ENCODE measurements around the gene MAFG.
A peak's percentile ranks its signal among the peaks of the same experiment; 100 is the strongest.

Gene MAFG

DNA sequence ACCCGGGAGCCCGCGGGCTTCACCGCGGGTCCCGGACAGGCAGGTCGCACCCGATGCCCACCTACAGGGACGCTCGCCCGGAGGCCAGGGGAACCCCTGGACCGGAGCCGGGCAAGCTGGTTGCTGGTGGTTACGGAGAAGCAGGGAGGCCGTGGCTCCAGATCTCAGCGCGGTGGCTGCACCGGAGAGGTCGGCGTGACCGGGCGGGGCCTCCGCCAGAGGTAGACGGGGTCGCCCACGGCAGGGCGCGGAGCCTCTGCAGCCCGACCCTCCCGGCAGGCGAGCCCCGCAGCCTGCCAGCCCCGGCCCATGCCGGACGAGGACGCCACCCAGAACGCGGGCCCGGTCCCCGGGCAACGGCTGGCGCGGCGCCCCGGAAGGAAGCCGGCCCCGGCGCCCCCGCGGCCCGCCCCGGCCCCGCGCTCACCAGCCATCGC lies 16.7 kb downstream of the MAFG start:
- H3K27ac Mint-ChIP-seq, result no peak overlapping the region
- H3K36me3 Mint-ChIP-seq, result peaks cover 7% of the 10 kb centered on the region
- no peaks in the 10 kb centered on the region for H3K9me3 Mint-ChIP-seq
- no peaks in the 10 kb centered on the region for H3K27me3 Mint-ChIP-seq
- H3K4me3 Mint-ChIP-seq, result peak overlapping the region; percentile 81
- peaks cover 8% of the 10 kb centered on the region for H3K4me1 Mint-ChIP-seq

DNA sequence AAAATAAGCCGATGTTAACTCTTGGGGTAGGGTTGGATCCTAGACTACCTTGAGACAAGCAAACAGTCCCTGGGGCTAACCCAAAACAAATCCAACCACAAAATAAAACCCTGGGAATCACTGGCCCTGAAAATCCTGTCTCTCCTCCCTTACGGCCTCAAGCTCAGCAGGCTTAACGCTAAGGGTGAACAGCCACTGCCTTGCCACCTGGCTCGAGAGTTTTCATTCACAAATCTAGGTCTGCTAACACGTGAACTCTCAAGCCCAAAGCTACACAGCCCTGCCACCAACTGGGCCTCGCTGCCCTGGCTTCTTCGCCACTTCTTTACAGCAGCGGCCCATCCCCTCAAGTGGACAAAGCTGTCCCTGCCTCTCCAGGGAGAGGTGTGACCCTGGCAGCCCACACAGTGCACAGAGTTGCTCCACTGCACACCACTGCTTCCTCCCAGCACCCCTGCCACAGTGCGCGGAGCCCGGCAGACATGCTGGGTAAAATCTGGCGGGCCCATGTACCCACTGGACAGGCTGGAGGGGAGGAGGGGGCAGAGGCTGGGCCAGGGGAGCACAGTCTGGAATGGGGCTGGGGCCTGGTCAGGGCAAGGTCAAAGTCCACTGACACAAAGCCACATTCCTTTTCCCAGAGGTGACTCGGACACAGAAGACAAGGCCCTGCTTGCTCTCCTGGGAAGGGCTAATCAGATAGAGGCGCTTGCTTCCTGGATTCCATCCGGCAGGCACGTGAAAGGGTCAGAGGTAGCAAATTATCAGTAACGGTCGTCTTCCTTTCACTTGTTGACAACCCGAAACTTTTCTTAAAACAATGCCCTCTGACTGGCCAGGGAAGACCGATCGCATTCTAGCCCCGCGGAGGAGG lies 17.3 kb downstream of the MAFG start:
- peaks cover 7% of the 10 kb centered on the region for H3K36me3 Mint-ChIP-seq
- no peaks in the 10 kb centered on the region for H3K27me3 Mint-ChIP-seq
- H3K4me3 Mint-ChIP-seq, result peak overlapping the region; percentile 81
- peaks cover 5% of the 10 kb centered on the region for H3K4me1 Mint-ChIP-seq
- no peaks in the 10 kb centered on the region for H3K9me3 Mint-ChIP-seq
- no peak overlapping the region for H3K27ac Mint-ChIP-seq

- no peak overlapping the region for H3K27ac Mint-ChIP-seq
- no peaks in the 10 kb centered on the region for H3K9me3 Mint-ChIP-seq
- no peaks in the 10 kb centered on the region for H3K27me3 Mint-ChIP-seq
- no peaks in the 10 kb centered on the region for H3K4me1 Mint-ChIP-seq
- no peak overlapping the region for H3K4me3 Mint-ChIP-seq
- peaks cover 7% of the 10 kb centered on the region for H3K36me3 Mint-ChIP-seq
Observed at GRCh38 chr17:81909231-81909630, 18.3 kb downstream of the MAFG start.

DNA sequence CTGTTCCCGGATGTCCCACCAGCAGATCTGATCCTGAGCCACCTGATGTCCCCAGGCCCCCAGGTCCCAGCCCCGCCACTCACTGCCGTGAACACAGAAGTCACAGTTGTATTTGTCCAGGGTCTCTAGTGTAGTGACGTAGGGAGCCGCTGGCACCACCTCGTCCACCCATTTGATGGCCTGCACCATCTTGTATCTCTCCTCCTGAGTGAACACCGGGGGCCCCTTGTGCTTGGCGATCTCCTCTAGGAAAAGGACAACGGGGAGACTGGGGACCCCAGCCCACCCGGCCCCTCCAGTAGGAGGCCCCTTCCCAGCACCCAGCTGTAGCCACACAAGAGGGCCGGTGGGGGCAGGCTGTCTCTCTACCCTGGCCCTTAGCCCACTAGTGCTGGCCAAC lies 18.7 kb downstream of the MAFG start:
- no peak overlapping the region for H3K4me3 Mint-ChIP-seq

GRCh38 chr17:81907219-81908145 lies 20.1 kb downstream of the MAFG start:
- Mint-ChIP-seq H3K27ac (no peak overlapping the region), H3K4me1 (no peaks in the 10 kb centered on the region), H3K27me3 (no peaks in the 10 kb centered on the region), H3K4me3 (no peak overlapping the region), H3K36me3 (no peaks in the 10 kb centered on the region), H3K9me3 (no peaks in the 10 kb centered on the region)

More for the DNA sequence above, 18.7 kb downstream of the MAFG start:
- Mint-ChIP-seq H3K9me3 (no peaks in the 10 kb centered on the region), H3K27ac (no peak overlapping the region), H3K27me3 (no peaks in the 10 kb centered on the region), H3K36me3 (peaks cover 7% of the 10 kb centered on the region), H3K4me1 (no peaks in the 10 kb centered on the region)

GRCh38 chr17:81906476-81907218 lies 20.9 kb downstream of the MAFG start:
- H3K4me3 Mint-ChIP-seq, result no peak overlapping the region
- no peaks in the 10 kb centered on the region for H3K9me3 Mint-ChIP-seq
- no peaks in the 10 kb centered on the region for H3K36me3 Mint-ChIP-seq
- H3K27me3 Mint-ChIP-seq, result no peaks in the 10 kb centered on the region
- no peaks in the 10 kb centered on the region for H3K4me1 Mint-ChIP-seq
- H3K27ac Mint-ChIP-seq, result no peak overlapping the region

DNA sequence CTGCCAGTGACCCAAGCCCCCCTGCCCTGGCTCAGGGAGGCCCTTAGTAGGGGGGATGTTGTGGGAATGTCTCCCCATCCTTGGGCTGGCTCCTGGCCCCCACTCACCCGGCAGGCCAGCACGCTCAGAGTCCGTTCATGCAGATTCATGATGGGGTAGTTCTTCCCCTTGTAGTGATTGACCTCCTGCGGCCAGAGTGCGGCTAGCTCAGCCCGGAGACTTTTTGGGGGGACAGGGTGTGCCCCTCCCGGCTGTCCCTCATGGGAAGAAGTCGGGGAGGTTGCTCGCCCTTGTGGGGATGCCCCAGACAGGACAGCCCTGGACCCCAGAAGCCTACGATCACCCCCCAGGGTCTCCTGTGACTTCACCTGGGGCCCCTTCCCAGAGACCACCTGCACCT lies 21.5 kb downstream of the MAFG start:
- H3K9me3 Mint-ChIP-seq, result no peaks in the 10 kb centered on the region
- H3K27ac Mint-ChIP-seq, result no peak overlapping the region
- H3K36me3 Mint-ChIP-seq, result no peaks in the 10 kb centered on the region
- H3K27me3 Mint-ChIP-seq, result peaks cover 3% of the 10 kb centered on the region
- no peak overlapping the region for H3K4me3 Mint-ChIP-seq
- peaks cover 3% of the 10 kb centered on the region for H3K4me1 Mint-ChIP-seq

- Mint-ChIP-seq H3K36me3 (peaks cover 2% of the 10 kb centered on the region), H3K9me3 (no peaks in the 10 kb centered on the region), H3K27me3 (peaks cover 6% of the 10 kb centered on the region), H3K4me3 (no peak overlapping the region), H3K27ac (no peak overlapping the region), H3K4me1 (peaks cover 7% of the 10 kb centered on the region)
Observed at GRCh38 chr17:81905424-81905875, 22.1 kb downstream of the MAFG start.

- Mint-ChIP-seq H3K4me1 (peaks cover 7% of the 10 kb centered on the region), H3K27me3 (peaks cover 7% of the 10 kb centered on the region), H3K27ac (no peak overlapping the region), H3K9me3 (no peaks in the 10 kb centered on the region), H3K36me3 (peaks cover 7% of the 10 kb centered on the region), H3K4me3 (no peak overlapping the region)
Observed at GRCh38 chr17:81904600-81905423, 22.7 kb downstream of the MAFG start.

GRCh38 chr17:81903896-81904599 lies 23.5 kb downstream of the MAFG start:
- H3K36me3 Mint-ChIP-seq, result peaks cover 7% of the 10 kb centered on the region
- peaks cover 7% of the 10 kb centered on the region for H3K4me1 Mint-ChIP-seq
- H3K9me3 Mint-ChIP-seq, result no peaks in the 10 kb centered on the region
- H3K27ac Mint-ChIP-seq, result no peak overlapping the region
- H3K4me3 Mint-ChIP-seq, result no peak overlapping the region
- H3K27me3 Mint-ChIP-seq, result peaks cover 7% of the 10 kb centered on the region

DNA sequence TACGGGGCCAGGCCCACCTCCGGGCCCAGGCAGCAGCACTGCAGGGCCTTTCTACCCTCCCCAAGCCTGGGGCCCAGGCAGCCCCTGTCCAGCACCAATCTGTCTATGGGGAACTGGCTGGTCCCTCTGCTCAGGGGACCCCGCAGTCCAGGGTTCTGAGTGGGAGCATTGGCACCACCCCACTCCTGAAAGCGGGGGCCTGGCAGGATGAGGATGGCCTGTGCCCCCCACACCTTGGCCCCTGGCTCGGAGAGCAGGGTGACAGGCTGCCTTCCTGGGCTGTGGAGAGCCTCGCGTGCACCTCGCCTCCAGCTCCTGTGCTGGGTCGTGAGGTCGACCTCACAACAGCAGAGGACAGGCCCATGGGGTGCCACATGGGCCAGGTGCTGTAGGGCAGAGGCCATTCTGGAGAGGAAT lies 24.1 kb downstream of the MAFG start:
- Mint-ChIP-seq H3K27ac (no peak overlapping the region), H3K36me3 (peaks cover 7% of the 10 kb centered on the region), H3K9me3 (no peaks in the 10 kb centered on the region), H3K4me1 (peaks cover 7% of the 10 kb centered on the region), H3K4me3 (no peak overlapping the region), H3K27me3 (peaks cover 7% of the 10 kb centered on the region)

DNA sequence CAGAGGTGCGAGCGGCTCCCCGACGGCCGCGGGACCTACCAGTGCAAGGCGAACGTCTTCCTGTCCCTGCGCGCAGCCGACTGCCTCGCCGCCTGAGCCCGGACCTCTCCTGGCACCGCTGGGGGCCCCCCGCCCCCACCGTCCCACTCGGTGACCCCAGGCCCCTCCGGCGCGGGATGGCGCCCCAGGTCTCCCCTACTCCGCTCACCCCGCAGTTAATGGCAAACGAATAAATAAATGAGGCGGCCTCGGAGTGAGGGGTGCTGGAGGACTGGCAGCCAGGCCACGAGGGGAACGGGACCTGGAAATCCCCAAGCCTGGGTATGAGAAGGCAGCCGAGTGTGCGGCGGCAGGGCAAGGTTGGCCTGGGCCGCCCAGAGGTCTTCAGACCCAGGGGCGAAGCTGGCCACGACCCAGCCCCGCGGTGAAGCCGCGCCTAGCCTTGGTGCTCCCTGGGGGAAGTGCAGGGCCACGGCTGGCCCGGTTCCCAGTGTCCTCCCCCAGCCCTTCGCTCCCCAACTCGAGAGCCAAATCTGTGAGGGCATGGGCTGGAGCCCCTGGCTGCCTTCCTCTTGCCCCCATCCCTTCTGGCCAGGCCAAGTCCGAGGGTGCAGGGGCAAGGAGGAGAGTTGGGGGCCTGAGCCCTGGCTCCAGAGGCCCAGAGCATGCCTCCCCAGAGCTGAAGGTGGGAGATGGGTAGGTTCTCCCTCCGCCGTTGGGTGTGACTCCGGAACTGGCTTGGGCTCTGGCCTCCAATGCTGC lies 24.7 kb downstream of the MAFG start:
- peaks cover 7% of the 10 kb centered on the region for H3K27me3 Mint-ChIP-seq
- peaks cover 7% of the 10 kb centered on the region for H3K4me1 Mint-ChIP-seq
- peaks cover 9% of the 10 kb centered on the region for H3K36me3 Mint-ChIP-seq
- no peak overlapping the region for H3K27ac Mint-ChIP-seq
- H3K4me3 Mint-ChIP-seq, result no peak overlapping the region
- no peaks in the 10 kb centered on the region for H3K9me3 Mint-ChIP-seq

- Mint-ChIP-seq H3K4me1 (peaks cover 7% of the 10 kb centered on the region), H3K4me3 (peak within 1 kb of the TSS; percentile 11), H3K27me3 (peaks cover 7% of the 10 kb centered on the region), H3K27ac (no peak within 1 kb of the TSS), H3K36me3 (peaks cover 11% of the 10 kb centered on the region), H3K9me3 (no peaks in the 10 kb centered on the region)
Observed at GRCh38 chr17:81902023-81902652, 25.4 kb downstream of the MAFG start, which contains the start of gene NPB. TSS of gene NPB (plus strand) at chr17:81902238. CDS start at chr17:81902278, 40 bp downstream.

Data from activated naive CD4-positive, alpha-beta T cell treated with anti-CD3 and anti-CD28 coated beads, Interleukin-2, amount 50 U/mL, for 24 hours (primary cell).